Skeletal muscle tissue (tissue), 4 donors: ENCODE measurements around the gene CKLF. TPM values are rescaled to one million over a fixed set of nuclear protein-coding genes. Genes with fewer than 3 reads are reported as not detected.
A peak's percentile ranks its signal among the peaks of the same experiment; 100 is the strongest.
"Not testable (repeated sequence)": the region's sequence is repeated elsewhere in the genome, so short reads cannot be mapped to it uniquely, and the experiment has no call there.

Source experiments
- H3K27ac ChIP-seq: one replicate; pipeline ENCODE4 v1.7.0; 2013; ENCODE audit warnings: mild to moderate bottlenecking, low read depth, low read length, inconsistent platforms
- H3K27me3 ChIP-seq, 3 donors: one replicate each; pipeline ENCODE4 v1.7.0; 2013; ENCODE audit warnings: low read length in 3 of 3; ENCODE audit not compliant: control insufficient read depth in 3 of 3, insufficient read depth in 3 of 3
- H3K36me3 ChIP-seq, 3 donors: one replicate each; pipeline ENCODE4 v1.7.0; 2013; ENCODE audit warnings: low read length in 3 of 3; ENCODE audit not compliant: control insufficient read depth in 3 of 3, insufficient read depth in 3 of 3
- H3K4me1 ChIP-seq, 3 donors: one replicate each; pipeline ENCODE4 v1.7.0; 2013; ENCODE audit warnings: low read length in 3 of 3, mild to moderate bottlenecking in 3 of 3; ENCODE audit not compliant: control insufficient read depth in 3 of 3, insufficient read depth in 3 of 3
- H3K4me3 ChIP-seq, 3 donors: one replicate each; pipeline ENCODE4 v1.7.0; 2013; ENCODE audit warnings: low read length in 3 of 3
- H3K9ac ChIP-seq, 3 donors: one replicate each; pipeline ENCODE4 v1.7.0; 2013; ENCODE audit warnings: low read length in 3 of 3, mild to moderate bottlenecking in 3 of 3, moderate library complexity in 2 of 3, low read depth in 1 of 3
- H3K9me3 ChIP-seq, 3 donors: one replicate each; pipeline ENCODE4 v1.7.0; 2013; ENCODE audit warnings: low read length in 3 of 3; ENCODE audit not compliant: control insufficient read depth in 3 of 3
- total RNA-seq: library from RNA; depleted of rRNA; stranded (reverse); fragments of >200 nt; gene quantifications from one replicate; pipeline ENCODE4 v1.2.3, GENCODE V29; 2014
- donor health status: Osteomylitis.

CKLF gene
- total RNA-seq, 1 donor from 2014 or later: 34.4 TPM

DNA sequence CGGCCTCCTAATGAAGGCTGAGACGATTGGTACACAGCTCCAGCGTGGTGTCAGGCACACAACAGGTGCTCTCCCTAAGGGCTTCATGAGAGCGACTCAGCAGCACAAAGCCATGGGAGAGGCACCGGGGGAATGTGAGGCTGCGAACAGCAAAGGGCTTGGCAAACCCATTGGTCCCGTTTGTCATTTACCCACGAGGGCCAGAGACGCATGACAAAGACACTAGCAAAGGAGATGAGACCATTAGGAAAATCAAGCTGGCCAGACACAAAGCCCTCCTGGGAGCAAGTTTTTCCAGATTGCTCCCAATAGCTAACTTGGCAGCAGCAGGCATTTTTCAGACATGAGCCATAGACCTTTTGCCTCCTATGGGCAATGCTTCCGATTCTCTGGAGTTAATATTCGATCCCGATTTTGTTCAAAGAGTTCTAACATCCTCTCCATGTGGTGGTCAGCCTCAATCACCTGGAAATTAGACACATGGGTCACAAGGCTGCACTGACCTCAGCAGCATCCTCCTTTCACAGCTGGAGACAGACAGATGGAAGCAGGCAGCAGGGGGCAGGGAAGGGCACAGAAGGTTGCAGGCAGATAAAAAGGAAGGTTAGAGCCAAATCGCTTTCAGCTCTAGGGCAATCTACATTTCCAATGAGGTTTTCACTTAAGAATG lies 40.6 kb upstream of the CKLF start:
- peaks cover 36 to 45% (median 41%) of the 10 kb centered on the region in 3 donors for H3K4me1 ChIP-seq

GRCh38 chr16:66512272-66513110 lies 39.9 kb upstream of the CKLF start:
- H3K27me3 ChIP-seq: no peaks in the 10 kb centered on the region
- no peak overlapping the region for H3K4me3 ChIP-seq
- H3K36me3 ChIP-seq: peaks cover 24 to 42% (median 30%) of the 10 kb centered on the region in 3 donors
- H3K9ac ChIP-seq: no peak overlapping the region
- H3K9me3 ChIP-seq: no peaks in the 10 kb centered on the region
- peak overlapping the region; percentile 33 for H3K27ac ChIP-seq
- H3K4me1 ChIP-seq: peaks cover 43 to 52% (median 49%) of the 10 kb centered on the region in 3 donors

More for the DNA sequence above, 40.6 kb upstream of the CKLF start:
- Histone ChIP-seq H3K27ac (peak overlapping the region; percentile 33), H3K27me3 (no peaks in the 10 kb centered on the region), H3K36me3 (peaks cover 24 to 42% (median 33%) of the 10 kb centered on the region in 3 donors), H3K4me3 (no peak overlapping the region), H3K9ac (peak overlapping the region in 1 of 3 donors; percentile 25), H3K9me3 (no peaks in the 10 kb centered on the region)

- Histone ChIP-seq H3K27me3 (no peaks in the 10 kb centered on the region), H3K4me1 (peaks cover 50 to 58% (median 56%) of the 10 kb centered on the region in 3 donors), H3K4me3 (no peak overlapping the region), H3K9ac (no peak overlapping the region), H3K9me3 (no peaks in the 10 kb centered on the region), H3K27ac (peak overlapping the region; percentile 33), H3K36me3 (peaks cover 23 to 42% (median 30%) of the 10 kb centered on the region in 3 donors)
Measured at GRCh38 chr16:66513111-66513723, 39.2 kb upstream of the CKLF start.

DNA sequence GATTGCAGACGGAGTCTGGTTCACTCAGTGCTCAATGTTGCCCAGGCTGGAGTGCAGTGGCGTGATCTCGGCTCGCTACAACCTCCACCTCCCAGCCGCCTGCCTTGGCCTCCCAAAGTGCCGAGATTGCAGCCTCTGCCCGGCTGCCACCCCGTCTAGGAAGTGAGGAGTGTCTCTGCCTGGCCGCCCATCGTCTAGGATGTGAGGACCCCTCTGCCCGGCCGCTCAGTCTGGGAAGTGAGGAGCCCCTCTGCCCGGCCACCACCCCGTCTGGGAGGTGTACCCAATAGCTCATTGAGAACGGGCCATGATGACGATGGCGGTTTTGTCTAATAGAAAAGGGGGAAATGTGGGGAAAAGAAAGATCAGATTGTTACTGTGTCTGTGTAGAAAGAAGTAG lies 38.0 kb upstream of the CKLF start:
- H3K9ac ChIP-seq, H3K4me3 ChIP-seq, H3K27ac ChIP-seq, H3K9me3 ChIP-seq, H3K27me3 ChIP-seq: not testable (repeated sequence)
- peaks cover 14 to 35% (median 30%) of the 10 kb centered on the region in 3 donors for H3K36me3 ChIP-seq
- peaks cover 47 to 58% (median 57%) of the 10 kb centered on the region in 3 donors for H3K4me1 ChIP-seq

DNA sequence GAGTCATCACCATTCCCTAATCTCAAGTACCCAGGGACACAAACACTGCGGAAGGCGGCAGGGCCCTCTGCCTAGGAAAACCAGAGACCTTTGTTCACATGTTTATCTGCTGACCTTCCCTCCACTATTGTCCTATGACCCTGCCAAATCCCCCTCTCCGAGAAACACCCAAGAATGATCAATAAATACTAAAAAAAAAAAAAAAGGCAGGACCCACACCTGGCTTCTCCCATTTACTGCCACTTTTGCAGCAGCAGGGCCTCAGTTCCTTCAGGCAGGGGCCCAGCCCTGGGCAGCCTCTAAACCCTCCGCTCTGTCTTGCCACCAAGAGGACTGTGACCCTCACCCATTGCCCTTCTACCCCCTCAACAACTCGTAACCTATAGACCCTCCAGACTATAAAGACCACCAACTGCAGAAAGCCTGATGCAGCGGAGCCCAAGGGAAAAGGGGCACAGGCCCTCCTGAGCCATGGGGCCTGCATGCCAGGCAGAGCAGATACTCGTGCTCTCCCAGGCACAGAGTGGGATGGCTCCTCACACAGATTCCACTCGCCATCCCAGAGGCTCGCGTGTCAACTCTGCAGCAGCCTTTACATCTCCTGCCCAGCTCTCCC lies 37.3 kb upstream of the CKLF start:
- not testable (repeated sequence) for H3K4me3 ChIP-seq, H3K27me3 ChIP-seq, H3K9me3 ChIP-seq
- peak overlapping the region in 1 of 3 donors; percentile 40 for H3K9ac ChIP-seq
- peaks cover 50 to 65% (median 64%) of the 10 kb centered on the region in 3 donors for H3K4me1 ChIP-seq
- peaks cover 14 to 32% (median 24%) of the 10 kb centered on the region in 3 donors for H3K36me3 ChIP-seq
- H3K27ac ChIP-seq: peak overlapping the region; percentile 99

GRCh38 chr16:66515596-66516508 lies 36.5 kb upstream of the CKLF start:
- H3K4me3 ChIP-seq: peak overlapping the region; percentile 32 to 68 (median 39)
- H3K27ac ChIP-seq: peak overlapping the region; percentile 99
- peak overlapping the region; percentile 5 to 77 (median 34) for H3K9ac ChIP-seq
- H3K36me3 ChIP-seq: peaks cover 10 to 28% (median 24%) of the 10 kb centered on the region in 3 donors
- no peaks in the 10 kb centered on the region for H3K27me3 ChIP-seq
- peaks cover 54 to 68% (median 68%) of the 10 kb centered on the region in 3 donors for H3K4me1 ChIP-seq
- no peaks in the 10 kb centered on the region for H3K9me3 ChIP-seq

DNA sequence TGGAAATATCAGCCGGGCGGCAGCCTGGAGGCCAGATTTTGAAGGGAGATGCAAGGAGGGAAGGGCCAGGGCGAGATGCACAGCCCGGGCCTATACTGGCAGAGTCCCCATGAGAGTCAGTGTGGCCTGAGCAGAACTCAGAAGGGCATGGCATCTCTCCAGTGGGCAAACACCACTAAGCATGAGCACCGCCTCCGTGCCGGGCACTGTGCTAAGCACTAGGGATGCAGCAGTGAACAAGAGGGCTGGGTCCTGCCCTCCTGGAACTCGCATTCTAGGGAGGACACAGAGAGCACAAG lies 35.9 kb upstream of the CKLF start:
- Histone ChIP-seq H3K4me3 (peak overlapping the region; percentile 32 to 68 (median 39)), H3K27ac (peak overlapping the region; percentile 99), H3K9ac (peak overlapping the region; percentile 5 to 77 (median 34)), H3K4me1 (peaks cover 54 to 68% (median 68%) of the 10 kb centered on the region in 3 donors), H3K27me3 (no peaks in the 10 kb centered on the region), H3K9me3 (no peaks in the 10 kb centered on the region), H3K36me3 (peaks cover 10 to 26% (median 19%) of the 10 kb centered on the region in 3 donors)

DNA sequence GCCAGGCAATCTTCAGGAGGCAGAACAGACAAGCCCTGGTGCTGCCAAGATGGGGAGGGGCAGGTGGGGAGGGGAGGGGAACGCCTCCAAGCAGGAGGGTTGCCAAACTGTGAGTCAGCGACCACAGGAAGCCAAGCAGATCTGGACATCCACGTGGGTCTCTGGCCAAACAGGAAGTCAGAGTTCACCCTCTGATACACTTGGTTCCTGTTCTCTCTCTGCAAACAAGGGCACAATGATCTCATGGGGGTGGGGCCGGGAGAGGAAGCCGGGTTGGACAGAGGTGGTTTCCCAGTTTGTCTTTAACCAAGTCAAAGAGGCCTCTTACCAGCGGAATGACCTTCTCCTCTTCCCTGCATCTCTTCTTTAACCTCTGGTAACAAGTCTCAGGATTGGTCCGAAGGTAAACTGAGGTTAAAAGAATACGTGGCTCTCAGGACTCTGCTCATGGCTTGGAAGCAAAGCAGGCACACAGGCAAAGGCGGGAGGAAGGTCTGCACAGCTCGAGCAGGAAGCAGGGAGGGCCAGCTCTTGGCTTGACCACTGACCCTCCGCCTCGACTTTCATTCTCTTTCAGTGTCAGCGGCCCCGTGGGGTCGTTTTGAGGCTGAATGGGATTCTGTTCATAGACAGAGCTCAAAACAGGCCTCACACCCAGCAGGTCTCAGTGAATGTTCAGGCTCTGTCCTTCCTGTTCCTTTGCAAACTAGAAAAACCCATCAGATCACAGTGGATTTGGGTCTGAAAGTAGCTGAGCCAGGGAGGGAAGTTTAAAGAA lies 35.4 kb upstream of the CKLF start:
- peak overlapping the region; percentile 39 to 76 (median 44) for H3K4me3 ChIP-seq
- H3K36me3 ChIP-seq: peaks cover 10 to 24% (median 13%) of the 10 kb centered on the region in 3 donors
- H3K9ac ChIP-seq: peak overlapping the region; percentile 48 to 86 (median 73)
- H3K27ac ChIP-seq: peak overlapping the region; percentile 99
- no peaks in the 10 kb centered on the region for H3K27me3 ChIP-seq
- H3K4me1 ChIP-seq: peaks cover 52 to 70% (median 68%) of the 10 kb centered on the region in 3 donors
- H3K9me3 ChIP-seq: no peaks in the 10 kb centered on the region
